ENCODE results near the gene IPO4.
"Not testable (repeated sequence)": the region's sequence is repeated elsewhere in the genome, so short reads cannot be mapped to it uniquely, and the experiment has no call there.

The IPO4 gene

DNA sequence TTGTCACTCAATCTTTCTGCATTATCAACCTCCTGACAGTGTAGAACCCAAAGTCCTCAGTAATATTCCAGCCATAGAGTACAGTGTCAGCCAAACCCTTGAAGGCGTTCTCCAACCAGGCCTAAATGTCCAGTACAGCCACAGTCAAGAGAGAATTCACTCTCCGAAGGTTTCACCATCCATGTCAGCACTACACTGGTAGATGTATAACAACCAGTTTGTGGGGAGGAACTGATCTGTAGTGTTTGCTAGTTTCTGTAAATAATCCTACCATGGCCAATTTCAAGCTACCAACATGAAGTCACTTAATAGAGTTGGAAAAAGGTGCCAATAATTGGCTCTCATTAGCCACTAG lies 27.7 kb upstream of the IPO4 start:
- no peak for DNase-seq

DNA sequence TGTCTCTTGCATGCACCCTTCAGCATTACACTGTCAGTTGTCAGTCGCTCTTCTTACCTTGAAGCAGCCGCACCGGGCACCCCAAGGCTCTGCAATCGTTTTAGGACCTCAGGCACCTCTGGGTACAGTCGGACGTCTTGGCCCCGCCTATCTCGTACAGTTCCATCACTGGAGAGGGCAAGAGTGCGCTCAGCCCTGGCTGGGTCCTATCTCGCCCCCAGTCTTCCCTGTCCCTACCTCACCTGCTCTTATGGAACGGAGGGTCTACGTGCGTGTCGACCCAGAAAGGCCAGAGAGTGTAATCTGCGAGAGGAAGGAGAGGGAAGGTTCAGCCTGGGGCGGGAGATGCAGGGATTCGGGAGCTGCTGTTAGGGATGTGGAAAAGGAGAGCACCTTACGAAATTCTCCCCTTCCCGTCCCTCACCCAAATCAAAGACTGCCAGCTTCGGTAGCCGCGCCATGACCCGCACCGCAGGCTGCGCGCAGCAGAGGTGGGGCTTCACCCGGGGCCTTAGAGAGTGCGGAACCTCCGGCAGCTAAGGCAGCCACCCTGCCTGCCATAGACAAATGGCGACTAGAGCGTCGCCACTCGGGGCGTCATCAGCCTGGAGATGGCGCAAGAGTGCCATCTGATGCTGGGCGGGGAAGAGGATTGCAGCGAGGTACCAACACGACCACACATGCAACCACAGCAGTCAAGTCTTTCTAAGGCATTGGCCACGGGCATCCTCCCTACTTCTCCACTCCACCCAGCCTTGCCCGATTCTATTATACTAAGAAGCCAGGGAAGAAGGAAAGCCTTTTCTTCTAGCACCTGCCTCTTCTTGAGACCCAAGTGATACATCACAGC lies 27.1 kb upstream of the IPO4 start, which contains the start of gene MDP1:
TSS of gene MDP1 (minus strand) at position 572 of the 850 bp plus-strand sequence. CDS start at position 461, 111 bp downstream.
- peak; percentile 84 for DNase-seq

DNA sequence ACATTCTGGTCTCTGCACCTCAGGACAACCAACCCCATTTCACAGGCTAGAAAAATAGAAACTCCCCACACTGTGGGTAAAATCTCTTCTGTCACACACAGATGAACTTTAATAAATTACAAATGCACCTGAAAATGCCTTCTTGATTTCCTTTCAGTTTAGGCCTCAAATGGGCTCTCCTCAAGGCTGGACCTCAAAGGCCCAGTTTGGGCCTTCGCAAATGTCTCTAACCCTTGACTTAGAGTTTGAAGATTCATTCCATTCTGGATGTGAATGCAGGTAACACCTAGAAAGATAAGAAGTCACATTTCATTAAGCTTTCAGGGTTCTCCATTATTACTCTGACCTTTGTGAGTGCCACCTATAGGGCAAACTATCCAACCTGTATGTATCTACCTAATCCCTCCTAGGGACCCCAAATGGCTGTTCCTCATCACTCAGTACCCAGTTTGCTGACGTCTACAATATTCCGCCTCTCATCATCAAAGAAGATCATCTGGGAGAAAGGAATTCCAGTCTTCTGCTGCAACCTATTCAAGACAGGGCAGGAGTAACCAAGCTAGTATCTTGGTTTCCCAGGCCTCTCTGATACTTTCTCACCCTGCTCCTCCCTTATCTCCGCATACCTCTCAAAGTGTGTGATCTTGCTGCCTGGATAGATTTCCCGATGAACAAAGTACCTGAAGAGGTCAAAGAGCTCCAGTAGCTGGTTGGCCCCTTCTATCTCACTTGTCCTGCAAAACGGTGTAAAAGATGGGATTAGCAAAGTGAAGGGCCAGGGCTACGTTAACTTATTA lies 25.4 kb upstream of the IPO4 start:
- no peak for DNase-seq

DNA sequence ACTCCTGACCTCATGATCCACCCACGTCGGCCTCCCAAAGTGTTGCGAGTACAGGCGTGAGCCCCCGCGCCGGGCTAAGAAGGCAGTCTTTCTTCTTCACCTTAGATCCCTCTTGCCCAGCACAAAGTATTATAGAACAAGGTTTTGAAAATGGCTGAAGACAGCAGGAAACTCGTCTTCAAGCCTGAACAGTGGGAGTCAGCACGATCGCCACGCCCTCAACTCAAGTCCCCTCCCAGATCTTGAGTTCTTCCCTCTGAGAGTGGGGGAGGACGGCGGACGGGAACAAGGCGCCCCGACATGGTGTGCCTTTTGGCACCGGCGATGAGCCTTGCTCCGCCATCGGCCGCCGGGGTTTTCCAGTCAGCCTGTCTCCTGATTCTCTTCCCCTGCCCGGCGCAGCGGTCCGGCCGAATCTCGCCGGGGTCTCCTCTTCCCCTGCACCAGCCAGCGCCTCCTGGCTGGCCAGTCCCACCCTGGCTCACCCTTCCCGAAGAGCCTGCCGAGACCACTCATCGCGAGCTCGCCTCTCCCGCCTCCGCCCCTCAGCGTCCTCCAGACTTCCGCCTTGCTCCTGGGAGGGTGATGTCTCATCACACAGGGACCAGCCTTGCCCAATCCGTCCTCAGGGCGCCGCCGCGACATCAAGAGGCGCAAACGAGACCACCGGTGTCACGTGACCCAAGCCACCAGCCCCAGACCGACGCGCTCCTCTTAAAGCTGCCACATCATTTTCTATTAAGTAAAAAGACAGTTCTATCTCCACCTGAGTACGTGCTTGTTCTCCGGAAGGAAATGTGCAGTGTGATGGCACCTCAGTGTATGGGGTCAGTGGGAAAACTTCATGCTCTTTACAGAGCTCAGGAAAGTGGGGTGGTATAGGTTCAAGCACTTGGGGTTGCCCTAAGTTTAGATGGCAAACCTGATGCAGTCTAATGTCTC lies 24.6 kb upstream of the IPO4 start, which contains the start of gene CHMP4A:
TSS of gene CHMP4A (minus strand) at position 565 of the 942 bp plus-strand sequence. CDS start at position 516, 49 bp downstream.
- peak; percentile 99 for DNase-seq

DNA sequence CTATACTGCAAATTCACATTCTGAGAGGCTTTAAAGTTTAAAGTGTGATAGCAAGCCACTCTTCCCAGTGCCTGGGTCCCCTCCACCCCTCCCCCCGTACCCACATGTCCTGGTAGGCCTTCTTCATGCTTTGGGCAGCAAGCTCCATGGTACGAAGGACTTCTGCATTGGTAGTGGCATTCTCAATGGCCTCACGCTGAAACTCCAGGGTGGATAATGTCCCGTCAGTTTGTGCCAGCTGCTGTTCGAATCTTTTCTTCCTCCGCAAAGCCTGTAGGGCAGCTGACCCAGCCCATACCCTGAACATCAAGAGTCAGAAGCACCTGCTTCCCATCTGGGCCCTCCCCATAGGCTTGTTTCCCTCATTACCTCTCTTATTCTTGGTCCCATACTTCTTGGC lies 22.7 kb upstream of the IPO4 start:
- DNase-seq, result no peak

DNA sequence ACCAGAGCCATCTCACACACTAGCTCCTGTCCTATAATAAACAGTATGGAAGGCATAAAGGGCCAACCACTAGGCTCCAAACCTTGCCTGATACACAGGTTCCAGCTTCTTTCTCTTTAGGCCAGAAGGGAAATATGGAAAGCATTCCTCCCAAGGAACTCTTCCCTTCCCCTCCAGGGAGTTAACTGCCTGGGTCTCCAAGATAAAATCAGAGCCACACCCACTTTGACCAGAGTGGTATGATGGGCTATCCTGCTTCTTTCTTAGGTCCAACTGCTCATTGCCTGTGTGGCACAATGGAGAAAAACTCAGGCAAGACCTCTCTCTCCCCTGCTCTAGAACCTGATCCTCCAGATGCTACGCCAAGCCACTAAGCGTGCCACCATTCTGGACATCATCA lies 19.0 kb upstream of the IPO4 start:
- DNase-seq, result no peak

GRCh38 chr14:24207104-24207551 lies 18.5 kb upstream of the IPO4 start:
- DNase-seq, result no peak

DNA sequence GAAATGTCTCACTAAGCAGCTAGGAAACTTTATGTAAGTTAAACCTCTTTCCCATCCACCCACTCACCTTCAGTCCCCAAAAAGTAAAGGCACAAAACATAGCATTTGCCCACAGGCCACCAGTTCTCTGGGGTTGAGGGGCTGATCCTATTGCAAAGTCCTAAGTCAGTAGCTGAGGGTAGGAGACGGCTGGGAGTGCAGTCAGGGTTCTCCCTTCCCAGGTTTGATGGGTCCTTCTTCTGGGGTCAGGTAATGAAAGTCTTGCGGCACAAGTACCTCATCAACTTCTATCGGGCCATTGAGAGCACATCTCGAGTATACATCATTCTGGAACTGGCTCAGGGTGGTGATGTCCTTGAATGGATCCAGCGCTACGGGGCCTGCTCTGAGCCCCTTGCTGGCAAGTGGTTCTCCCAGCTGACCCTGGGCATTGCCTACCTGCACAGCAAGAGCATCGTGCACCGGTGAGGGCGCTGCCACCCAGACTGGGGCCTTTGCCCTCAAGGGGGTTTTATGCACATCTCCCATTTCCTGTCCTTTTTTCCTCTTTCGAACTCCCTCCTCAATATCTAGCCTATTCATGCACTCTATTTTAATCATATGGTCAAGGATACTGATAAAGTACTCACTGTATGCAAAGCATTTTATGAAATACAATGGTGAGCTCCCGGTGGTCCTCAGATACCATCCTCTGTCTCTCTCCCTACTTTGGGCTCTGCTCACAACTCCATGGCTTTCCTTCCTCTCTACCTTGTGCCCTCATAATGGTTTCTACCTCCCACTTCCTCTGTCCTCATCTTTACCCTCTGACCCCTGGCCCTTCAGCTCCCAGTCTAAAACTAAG lies 17.9 kb upstream of the IPO4 start:
- no peak for DNase-seq

DNA sequence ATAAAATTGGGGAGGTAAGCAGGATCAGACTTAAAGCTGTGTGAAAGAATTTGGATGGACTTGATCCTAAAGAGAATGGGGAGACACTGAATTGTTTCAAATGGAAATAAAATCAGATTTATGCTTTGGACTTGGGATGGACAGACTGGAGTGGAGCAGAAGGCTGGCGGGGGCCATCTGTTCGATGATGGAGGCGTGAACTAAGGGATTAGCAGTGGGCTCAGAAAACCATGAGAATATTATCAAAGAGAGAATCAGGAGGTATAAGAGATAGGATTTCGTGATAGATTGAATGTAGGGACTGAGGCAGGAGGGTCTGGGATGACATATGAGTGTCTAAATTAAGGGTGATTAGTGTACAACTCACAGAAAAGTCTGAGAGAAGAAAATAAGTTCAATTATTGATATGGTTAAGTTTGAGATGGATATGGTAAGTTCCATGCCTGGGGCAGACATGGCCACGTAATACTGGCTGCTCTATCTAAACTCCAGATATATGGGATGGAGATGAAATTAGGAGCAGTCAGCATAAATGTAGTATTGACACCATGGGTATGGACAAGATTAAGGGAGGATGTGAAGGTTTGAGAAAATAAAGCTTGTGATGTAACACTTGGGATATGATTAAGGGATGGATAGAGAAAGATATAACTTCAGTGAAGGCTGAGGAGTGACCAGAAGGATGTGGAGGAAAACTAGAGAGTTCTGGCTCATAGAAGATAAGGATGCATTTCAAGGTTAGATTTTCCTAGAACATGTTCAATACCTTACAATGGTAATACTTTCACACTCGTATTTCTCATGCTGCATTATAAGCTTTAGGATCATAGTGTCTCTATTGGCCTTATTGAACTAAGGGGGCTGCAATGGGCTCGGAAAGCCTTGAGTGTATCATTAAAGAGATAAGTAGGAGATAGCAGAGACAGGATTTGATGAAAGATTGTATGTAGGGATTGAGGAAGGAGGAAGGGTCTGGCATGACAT lies 15.8 kb upstream of the IPO4 start:
- DNase-seq, result no peak

DNA sequence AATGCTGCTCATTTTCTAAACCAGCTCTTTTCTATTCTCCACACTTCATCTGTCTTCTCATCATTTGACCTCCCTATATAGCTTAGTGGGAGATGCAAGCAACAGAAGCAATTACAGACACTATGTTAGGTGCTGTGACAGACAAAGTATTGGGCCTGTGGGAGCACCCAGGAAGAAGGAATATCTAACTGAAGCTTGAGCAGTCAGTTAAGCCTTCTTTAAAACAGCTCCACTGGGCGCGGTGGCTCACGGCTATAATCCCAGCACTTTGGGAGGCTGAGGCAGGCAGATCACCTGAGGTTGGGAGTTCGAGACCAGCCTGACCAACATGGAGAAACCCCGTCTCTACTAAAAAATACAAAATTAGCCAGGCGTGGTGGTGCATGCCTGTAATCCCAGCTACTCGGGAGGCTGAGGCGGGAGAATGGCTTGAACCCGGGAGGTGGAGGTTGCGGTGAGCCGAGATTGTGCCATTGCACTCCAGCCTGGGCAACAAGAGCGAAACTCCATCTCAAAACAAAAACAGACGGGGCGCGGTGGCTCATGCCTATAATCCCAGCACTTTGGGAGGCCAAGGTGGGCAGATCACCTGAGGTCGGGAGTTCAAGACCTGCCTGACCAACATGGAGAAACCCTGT lies 14.8 kb upstream of the IPO4 start:
- not testable (repeated sequence) for DNase-seq

DNA sequence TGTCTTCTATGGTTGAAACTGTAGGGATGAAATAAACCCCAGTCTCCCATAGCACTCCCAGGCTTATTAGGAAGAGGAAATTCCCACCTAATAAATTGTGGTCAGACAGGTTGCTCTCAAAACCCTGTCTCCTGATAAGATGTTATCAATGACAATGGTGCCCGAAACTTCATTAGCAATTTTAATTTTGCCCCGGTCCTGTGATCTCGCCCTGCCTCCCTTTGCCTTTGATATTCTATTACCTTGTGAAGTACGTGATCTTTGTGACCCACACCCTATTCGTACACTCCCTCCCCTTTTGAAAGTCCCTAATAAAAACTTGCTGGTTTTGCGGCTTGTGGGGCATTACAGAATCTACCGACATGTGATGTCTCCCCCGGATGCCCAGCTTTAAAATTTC lies 13.9 kb upstream of the IPO4 start:
- DNase-seq, result not testable (repeated sequence)

GRCh38 chr14:24198814-24199524 lies 10.4 kb upstream of the IPO4 start:
- no peak for DNase-seq

DNA sequence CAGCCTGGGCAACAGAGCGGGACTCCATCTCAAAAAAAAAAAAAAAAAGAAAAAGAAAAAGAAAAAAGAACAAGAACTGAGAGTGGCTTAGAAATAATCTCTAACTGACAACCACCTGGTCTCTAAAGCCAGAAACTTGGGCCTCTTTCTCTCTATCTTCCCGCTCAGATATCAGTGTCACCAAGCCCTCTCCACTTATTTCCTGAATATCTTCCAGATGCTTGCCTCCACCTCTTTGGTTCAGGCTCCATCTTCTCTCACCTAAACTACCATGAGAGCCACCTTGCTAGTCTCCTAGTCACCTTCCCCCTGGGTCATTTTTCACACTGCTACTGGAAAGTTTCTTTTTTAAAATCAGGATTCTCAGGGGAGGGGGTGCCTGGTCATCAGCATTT lies 8.4 kb upstream of the IPO4 start:
- DNase-seq, result no peak

DNA sequence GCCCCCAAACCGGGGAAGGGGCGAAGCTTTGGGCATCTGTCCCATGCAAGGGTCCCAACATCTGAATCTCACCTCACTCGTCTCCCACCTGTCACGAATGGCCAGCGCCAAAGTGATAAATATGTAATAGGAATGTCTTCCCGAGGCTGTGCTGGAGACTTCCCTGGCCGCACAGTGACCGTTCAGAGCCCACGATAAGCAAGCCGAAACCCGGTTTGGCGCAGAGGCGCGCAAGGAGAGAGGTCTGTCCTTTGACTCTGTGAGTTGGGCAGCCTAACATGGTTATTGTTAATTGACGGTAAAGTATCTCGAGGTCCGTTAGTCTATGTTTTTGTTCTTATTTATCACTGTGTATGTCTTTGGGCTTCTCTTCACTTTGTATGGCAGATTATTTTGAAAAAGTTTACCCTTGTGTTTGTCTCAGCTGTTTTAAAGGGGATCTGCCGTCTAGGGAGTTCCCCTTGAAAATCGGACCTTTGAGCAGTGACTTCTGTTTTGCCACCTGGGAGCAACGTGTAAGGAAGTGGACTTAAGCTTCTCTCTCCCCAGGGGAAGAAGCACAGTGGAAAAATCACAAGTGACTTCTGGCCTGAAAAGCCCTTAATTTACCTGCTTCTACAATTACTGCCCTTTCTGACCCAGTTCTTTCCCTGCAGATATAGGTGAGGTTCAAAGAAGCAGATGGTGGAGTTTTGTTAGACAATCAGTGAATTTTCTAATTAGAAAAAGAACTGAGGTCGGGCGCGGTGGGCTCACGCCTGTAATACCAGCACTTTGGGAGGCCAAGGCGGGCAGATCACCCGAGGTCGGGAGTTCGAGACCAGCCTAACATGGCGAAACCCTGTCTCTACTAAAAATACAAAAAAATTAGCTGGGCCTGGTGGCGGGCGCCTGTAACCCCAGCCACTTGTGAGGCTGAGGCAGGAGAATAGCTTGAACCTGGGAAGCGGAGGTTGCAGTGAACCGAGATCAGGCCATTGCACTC lies 7.7 kb upstream of the IPO4 start:
- DNase-seq, result no peak

DNA sequence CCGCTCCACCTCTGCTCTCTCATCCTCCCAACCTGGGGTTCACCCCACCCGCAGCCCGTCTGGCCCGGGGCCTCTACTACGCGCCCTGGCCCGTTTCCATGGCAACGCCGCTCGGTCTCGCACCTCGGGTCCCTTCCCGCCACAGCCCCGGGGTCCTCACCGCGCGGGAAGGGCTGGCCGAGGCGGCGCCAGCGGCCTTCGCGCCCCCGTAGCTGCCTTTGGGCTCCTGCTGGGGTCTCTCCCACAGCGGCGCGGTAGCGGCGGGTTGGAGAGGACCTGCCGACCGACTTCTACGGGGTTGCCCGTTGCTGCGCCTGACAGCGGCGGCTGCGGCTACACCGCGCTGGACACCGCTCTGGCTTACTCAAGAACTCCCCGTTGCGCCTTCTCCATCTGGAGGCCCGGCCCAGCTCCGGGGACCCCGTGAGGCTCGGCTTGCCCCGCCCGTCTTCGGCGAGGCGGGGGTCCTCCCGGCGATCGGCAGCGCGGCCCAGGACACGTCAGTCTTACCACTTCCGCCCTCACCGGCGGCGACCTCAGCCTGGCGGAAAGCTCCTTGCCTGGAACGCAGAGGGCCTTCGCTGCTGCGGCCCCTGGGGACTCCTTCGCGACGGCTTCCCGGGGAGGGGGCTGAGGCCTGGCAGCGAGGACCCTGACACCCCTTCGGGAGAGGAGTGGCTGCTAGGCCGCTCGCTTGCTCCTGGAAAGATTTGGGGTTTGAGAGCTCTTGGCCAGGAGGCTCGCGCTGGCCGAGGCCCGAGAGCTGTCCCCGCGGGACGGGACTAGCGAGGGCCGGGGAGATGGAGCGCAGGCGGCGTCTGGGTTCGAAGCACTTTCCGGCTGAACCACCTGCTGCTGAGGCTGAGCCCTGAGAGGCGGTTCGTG lies 6.8 kb upstream of the IPO4 start, which contains the start of gene TM9SF1:
TSS of gene TM9SF1 (minus strand) at position 256 of the 885 bp plus-strand sequence. CDS start 422 bp downstream, outside the sequence.
- peak; percentile 89 for DNase-seq

GRCh38 chr14:24194873-24195185 lies 6.2 kb upstream of the IPO4 start:
- no peak for DNase-seq

Measured in fibroblast of skin of right biceps (primary cell).